ENCODE measurements around the gene GON4L.
"Not testable (repeated sequence)": the region's sequence is repeated elsewhere in the genome, so short reads cannot be mapped to it uniquely, and the experiment has no call there.

The GON4L gene

DNA sequence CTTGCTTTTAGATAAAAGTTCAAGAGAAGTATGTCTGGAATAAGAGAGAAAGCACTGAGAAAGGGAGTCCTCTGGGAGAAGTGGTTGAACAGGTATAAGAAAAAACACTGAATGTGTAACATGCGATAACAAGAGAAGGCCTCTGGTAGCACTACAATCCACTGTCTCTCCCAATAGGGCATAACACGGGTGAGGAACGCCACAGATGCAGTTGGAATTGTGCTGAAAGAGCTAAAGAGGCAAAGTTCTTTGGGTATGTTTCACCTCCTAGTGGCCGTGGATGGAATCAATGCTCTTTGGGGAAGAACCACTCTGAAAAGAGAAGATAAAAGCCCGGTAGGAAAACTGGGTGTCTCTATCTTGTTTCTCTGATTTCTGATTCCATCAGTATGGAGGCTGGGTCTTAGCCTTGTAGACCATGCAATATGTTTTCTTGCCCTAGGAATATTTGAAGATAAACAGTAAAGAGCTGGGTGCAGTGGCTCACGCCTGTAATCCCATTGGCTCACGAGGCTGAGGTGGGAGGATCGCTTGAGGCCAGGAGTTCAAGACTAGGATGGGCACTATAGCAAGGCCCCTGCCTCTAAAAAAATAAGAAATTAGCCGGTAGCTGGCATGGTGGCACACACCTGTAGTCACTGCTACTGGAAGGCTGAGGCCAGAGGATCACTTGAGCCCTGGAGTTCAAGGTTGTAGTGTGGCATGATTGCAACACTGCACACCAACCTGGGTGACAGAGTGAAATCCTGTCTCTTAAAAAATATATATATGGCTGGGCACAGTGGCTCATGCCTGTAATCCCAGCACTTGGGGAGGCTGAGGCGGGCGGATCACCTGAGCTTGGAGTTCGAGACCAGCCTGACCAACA lies 127.7 kb downstream of the GON4L start:
- ATAC-seq, result no peak
- Mint-ChIP-seq H3K27me3 (no peaks in the 10 kb centered on the region), H3K36me3 (ENCODE audit: low read depth) (peaks cover 41% of the 10 kb centered on the region), H3K4me1 (no peaks in the 10 kb centered on the region), H3K27ac (no peak overlapping the region), H3K9me3 (no peaks in the 10 kb centered on the region), H3K4me3 (no peak overlapping the region)
- DNase-seq, result peak; percentile 30

- no peak for ATAC-seq
- no peaks in the 10 kb centered on the region for H3K27me3 Mint-ChIP-seq
- H3K27ac Mint-ChIP-seq, result no peak overlapping the region
- peaks cover 25% of the 10 kb centered on the region for H3K36me3 Mint-ChIP-seq (ENCODE audit: low read depth)
- H3K4me3 Mint-ChIP-seq, result no peak overlapping the region
- DNase-seq, result no peak
- no peaks in the 10 kb centered on the region for H3K4me1 Mint-ChIP-seq
- no peaks in the 10 kb centered on the region for H3K9me3 Mint-ChIP-seq
Measured at GRCh38 chr1:155725142-155725541, 131.9 kb downstream of the GON4L start.

- DNase-seq (no peak), ATAC-seq (no peak)
- Mint-ChIP-seq H3K27ac (no peak overlapping the region), H3K4me1 (peaks cover 4% of the 10 kb centered on the region), H3K27me3 (no peaks in the 10 kb centered on the region), H3K36me3 (ENCODE audit: low read depth) (peaks cover 23% of the 10 kb centered on the region), H3K4me3 (no peak overlapping the region), H3K9me3 (no peaks in the 10 kb centered on the region)
Measured at GRCh38 chr1:155719703-155720102, 137.3 kb downstream of the GON4L start.

GRCh38 chr1:155718524-155719115 lies 138.4 kb downstream of the GON4L start:
- not testable (repeated sequence) for ATAC-seq, H3K4me1 Mint-ChIP-seq, H3K9me3 Mint-ChIP-seq, H3K27me3 Mint-ChIP-seq, H3K27ac Mint-ChIP-seq, H3K4me3 Mint-ChIP-seq, DNase-seq
- H3K36me3 Mint-ChIP-seq (ENCODE audit: low read depth), result peaks cover 27% of the 10 kb centered on the region

DNA sequence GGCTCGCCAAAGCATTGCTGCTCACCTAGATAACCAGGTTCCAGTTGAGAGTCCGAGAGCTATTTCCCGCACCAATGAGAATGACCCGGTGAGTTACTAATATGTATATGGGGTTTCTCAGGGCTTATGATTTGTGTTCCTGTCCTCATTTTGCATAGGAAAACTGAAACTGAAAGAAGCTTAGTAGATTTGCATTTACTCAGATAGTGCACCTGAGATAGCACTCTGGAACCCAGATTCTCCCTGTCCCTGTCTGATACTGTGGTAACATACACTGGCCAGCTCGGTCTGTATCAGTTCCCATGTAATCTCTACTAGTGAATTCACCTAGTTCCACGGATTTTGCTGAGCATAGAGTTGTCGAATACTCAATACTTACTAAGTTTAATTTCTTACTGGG lies 140.0 kb downstream of the GON4L start:
- Mint-ChIP-seq H3K36me3 (ENCODE audit: low read depth) (peaks cover 35% of the 10 kb centered on the region), H3K4me3 (no peak overlapping the region), H3K27ac (no peak overlapping the region), H3K4me1 (peaks cover 4% of the 10 kb centered on the region), H3K9me3 (no peaks in the 10 kb centered on the region), H3K27me3 (no peaks in the 10 kb centered on the region)
- ATAC-seq (no peak), DNase-seq (no peak)

- H3K27ac Mint-ChIP-seq, result no peak overlapping the region
- no peaks in the 10 kb centered on the region for H3K9me3 Mint-ChIP-seq
- no peaks in the 10 kb centered on the region for H3K27me3 Mint-ChIP-seq
- DNase-seq (no peak), ATAC-seq (no peak)
- peaks cover 4% of the 10 kb centered on the region for H3K4me1 Mint-ChIP-seq
- peaks cover 35% of the 10 kb centered on the region for H3K36me3 Mint-ChIP-seq (ENCODE audit: low read depth)
- H3K4me3 Mint-ChIP-seq, result no peak overlapping the region
Measured at GRCh38 chr1:155715777-155716176, 141.2 kb downstream of the GON4L start.

DNA sequence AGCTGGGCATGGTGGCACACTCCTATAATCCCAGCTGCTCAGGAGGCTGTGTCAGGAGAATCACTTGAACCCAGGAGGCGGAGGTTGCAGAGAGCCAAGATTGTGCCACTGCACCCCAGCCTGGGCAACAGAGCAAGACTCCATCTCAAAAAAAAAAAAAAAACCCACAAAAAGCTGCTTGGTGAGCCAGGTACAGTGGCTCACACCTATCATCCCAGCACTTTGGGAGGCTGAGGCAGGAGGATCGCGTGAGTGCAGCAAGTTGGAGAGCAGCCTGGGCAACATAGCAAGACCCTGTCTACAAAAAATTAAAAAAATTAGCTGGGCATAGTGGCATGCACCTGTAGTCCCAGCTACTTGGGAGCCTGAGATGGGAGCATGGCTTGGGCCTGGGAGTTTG lies 142.0 kb downstream of the GON4L start:
- H3K9me3 Mint-ChIP-seq, H3K27ac Mint-ChIP-seq, H3K27me3 Mint-ChIP-seq, H3K4me1 Mint-ChIP-seq, H3K4me3 Mint-ChIP-seq, DNase-seq, ATAC-seq: not testable (repeated sequence)
- peaks cover 34% of the 10 kb centered on the region for H3K36me3 Mint-ChIP-seq (ENCODE audit: low read depth)

GRCh38 chr1:155713075-155713474 lies 143.9 kb downstream of the GON4L start:
- DNase-seq (no peak), ATAC-seq (no peak)
- H3K36me3 Mint-ChIP-seq (ENCODE audit: low read depth), result peaks cover 37% of the 10 kb centered on the region
- H3K27me3 Mint-ChIP-seq, result no peaks in the 10 kb centered on the region
- H3K4me3 Mint-ChIP-seq, result no peak overlapping the region
- peaks cover 4% of the 10 kb centered on the region for H3K4me1 Mint-ChIP-seq
- H3K9me3 Mint-ChIP-seq, result no peaks in the 10 kb centered on the region
- no peak overlapping the region for H3K27ac Mint-ChIP-seq

DNA sequence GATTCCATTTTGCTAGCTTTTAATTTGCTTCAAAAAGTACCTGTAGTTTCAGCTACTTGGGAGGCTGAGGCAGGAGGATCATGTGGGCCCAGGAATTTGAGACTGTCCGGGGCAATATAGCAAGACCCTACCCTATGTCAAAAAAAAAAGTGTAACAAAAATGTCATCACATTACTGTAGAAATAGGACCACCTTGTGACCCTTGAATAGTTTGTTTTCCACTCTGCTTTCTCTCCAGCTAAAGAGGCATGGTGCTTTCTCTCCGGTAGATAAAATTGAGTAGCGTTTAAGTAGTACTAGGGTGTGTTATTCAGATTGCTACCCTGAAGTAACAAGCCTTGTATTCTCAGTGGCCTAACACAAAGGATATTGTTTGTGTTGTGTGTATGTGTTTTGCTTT lies 144.4 kb downstream of the GON4L start:
- H3K9me3 Mint-ChIP-seq, H3K4me1 Mint-ChIP-seq, H3K27ac Mint-ChIP-seq, ATAC-seq, H3K4me3 Mint-ChIP-seq, DNase-seq, H3K27me3 Mint-ChIP-seq: not testable (repeated sequence)
- peaks cover 33% of the 10 kb centered on the region for H3K36me3 Mint-ChIP-seq (ENCODE audit: low read depth)

DNA sequence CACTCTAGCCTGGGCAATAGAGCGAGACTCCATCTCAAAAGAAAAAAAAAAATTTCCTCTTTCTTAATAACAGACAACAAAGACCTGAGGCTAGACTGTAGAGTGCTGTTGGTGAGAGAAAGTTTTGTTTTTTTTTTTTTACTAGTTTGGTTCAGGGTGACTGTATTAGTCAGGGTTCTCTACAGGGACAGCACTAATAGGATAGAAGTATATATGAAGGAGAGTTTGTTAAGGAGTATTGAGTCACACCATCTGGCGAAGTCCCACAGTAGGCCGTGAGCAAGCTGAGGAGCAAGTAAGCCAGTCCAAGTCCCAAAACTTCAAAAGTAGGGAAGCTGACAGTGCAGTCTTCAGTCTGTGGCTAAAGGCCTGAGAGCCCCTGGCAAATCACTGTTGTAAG lies 145.6 kb downstream of the GON4L start:
- not testable (repeated sequence) for H3K4me3 Mint-ChIP-seq, H3K9me3 Mint-ChIP-seq, ATAC-seq, DNase-seq, H3K4me1 Mint-ChIP-seq, H3K27me3 Mint-ChIP-seq
- H3K36me3 Mint-ChIP-seq (ENCODE audit: low read depth), result peaks cover 28% of the 10 kb centered on the region
- H3K27ac Mint-ChIP-seq, result peak overlapping the region; percentile 5

GRCh38 chr1:155709391-155709790 lies 147.6 kb downstream of the GON4L start:
- H3K27me3 Mint-ChIP-seq, result no peaks in the 10 kb centered on the region
- DNase-seq (no peak), ATAC-seq (no peak)
- H3K27ac Mint-ChIP-seq, result no peak overlapping the region
- H3K9me3 Mint-ChIP-seq, result no peaks in the 10 kb centered on the region
- no peak overlapping the region for H3K4me3 Mint-ChIP-seq
- peaks cover 13% of the 10 kb centered on the region for H3K4me1 Mint-ChIP-seq
- peaks cover 26% of the 10 kb centered on the region for H3K36me3 Mint-ChIP-seq (ENCODE audit: low read depth)

- Mint-ChIP-seq H3K4me3 (no peak overlapping the region), H3K36me3 (ENCODE audit: low read depth) (peaks cover 10% of the 10 kb centered on the region), H3K9me3 (no peaks in the 10 kb centered on the region), H3K4me1 (peaks cover 20% of the 10 kb centered on the region), H3K27ac (no peak overlapping the region), H3K27me3 (no peaks in the 10 kb centered on the region)
- DNase-seq (no peak), ATAC-seq (no peak)
Measured at GRCh38 chr1:155706139-155706538, 150.9 kb downstream of the GON4L start.

DNA sequence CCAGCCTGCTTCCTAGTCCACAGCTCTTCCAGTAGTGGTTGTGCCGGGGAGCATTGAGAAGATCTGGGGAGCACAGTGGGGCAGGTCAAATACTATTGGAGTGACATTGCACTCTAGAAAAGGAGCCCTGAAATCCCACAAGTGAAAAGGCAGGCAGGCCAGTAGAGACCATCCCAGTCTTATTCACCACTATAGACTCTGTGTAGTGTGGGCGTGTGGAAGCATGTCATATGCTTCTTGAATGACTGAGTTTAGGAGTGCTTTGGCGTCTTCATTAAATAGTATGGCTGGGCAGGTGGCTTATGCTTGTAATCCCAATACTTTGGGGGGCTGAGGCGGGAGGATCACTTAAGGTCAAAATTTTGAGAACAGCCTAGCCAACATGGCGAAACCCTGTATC lies 152.6 kb downstream of the GON4L start:
- DNase-seq; H3K36me3 Mint-ChIP-seq (ENCODE audit: low read depth): not testable (repeated sequence)
- peak; percentile 49 for ATAC-seq

DNA sequence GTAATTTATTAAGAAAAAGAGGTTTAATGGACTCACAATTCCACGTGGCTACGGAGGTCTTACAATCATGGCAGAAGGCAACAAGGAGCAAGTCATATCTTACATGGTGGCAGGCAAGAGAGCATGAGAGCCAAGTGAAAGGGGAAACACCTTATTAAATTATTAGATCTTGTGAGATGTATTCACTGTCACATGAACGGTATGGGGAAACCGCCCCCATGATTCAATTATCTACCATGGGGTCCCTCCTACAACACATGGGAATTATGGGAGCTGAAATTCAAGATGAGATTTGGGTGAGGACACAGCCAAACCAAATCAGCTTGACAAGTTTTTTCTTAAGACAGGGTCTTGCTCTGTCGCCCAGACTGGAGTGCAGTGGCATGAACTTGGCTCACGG lies 153.8 kb downstream of the GON4L start:
- H3K27me3 Mint-ChIP-seq, result no peaks in the 10 kb centered on the region
- H3K4me1 Mint-ChIP-seq, result peaks cover 26% of the 10 kb centered on the region
- H3K36me3 Mint-ChIP-seq (ENCODE audit: low read depth), result peaks cover 4% of the 10 kb centered on the region
- H3K4me3 Mint-ChIP-seq, result no peak overlapping the region
- H3K9me3 Mint-ChIP-seq, result no peaks in the 10 kb centered on the region
- DNase-seq, result no peak
- no peak overlapping the region for H3K27ac Mint-ChIP-seq
- no peak for ATAC-seq

More for the DNA sequence above, 152.6 kb downstream of the GON4L start:
- not testable (repeated sequence) for H3K27me3 Mint-ChIP-seq, H3K27ac Mint-ChIP-seq, H3K9me3 Mint-ChIP-seq, H3K4me3 Mint-ChIP-seq
- H3K4me1 Mint-ChIP-seq, result peaks cover 26% of the 10 kb centered on the region

DNA sequence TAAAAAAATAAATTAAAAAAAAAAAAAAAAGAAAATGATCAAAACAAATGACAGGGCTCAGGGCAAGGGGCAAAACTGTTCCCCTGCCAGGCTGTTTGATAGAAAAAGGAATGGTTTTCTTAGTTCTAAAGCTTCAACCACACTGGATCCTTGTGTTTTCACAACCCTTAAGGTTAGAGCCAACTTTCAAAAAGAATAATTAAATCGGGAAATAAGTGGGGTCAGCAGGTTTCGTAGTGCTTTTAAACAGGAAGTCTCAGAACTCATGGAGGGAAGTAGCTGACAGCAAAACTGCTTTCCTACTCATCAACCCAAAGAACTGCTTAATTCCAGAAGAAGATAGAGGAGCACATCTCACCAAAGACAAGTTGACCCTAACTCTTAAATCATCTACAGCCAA lies 155.3 kb downstream of the GON4L start:
- H3K9me3 Mint-ChIP-seq; DNase-seq; ATAC-seq; H3K4me3 Mint-ChIP-seq; H3K36me3 Mint-ChIP-seq (ENCODE audit: low read depth); H3K27me3 Mint-ChIP-seq; H3K27ac Mint-ChIP-seq: not testable (repeated sequence)
- peaks cover 26% of the 10 kb centered on the region for H3K4me1 Mint-ChIP-seq

Measured in activated naive CD8-positive, alpha-beta T cell treated with anti-CD3 and anti-CD28 coated beads, Interleukin-2, amount 50 U/mL, for 24 hours (primary cell).